Esophagus squamous epithelium (tissue), 5 donors: ENCODE results near the gene SHISA8. TPM values are rescaled to one million over a fixed set of nuclear protein-coding genes. Genes with fewer than 3 reads are reported as not detected.

Experiments used
- DNase-seq: peaks from one replicate; lab custom pipeline; 2025; lab: John Stamatoyannopoulos, UW
- H3K27ac ChIP-seq, 4 donors: fragments of 200-600 bp; sonication (generic); one replicate each; pipeline ENCODE4 v1.5.1; 2016 to 2019; ENCODE audit warnings: mild to moderate bottlenecking in 1 of 4
- H3K27me3 ChIP-seq, 4 donors: fragments of 200-600 bp; sonication (generic); 1 replicate in 3 of 4; 2 replicates in 1 of 4; pipeline versions ENCODE4 v1.5.1 to v1.6.0; 2017 to 2021; ENCODE audit warnings: antibody characterized with exemption in 1 of 4
- H3K36me3 ChIP-seq, 3 donors: fragments of 200-600 bp; sonication (generic); one replicate each; pipeline ENCODE4 v1.5.1; 2016 to 2019
- H3K4me1 ChIP-seq, 3 donors: fragments of 200-600 bp; sonication (generic); one replicate each; pipeline ENCODE4 v1.5.1; 2017 to 2019
- H3K4me3 ChIP-seq, 4 donors: fragments of 200-600 bp; sonication (generic); 1 replicate in 3 of 4; 2 replicates in 1 of 4; pipeline ENCODE4 v1.5.1; 2016 to 2019; ENCODE audit warnings: mild to moderate bottlenecking in 2 of 4, moderate library complexity in 1 of 4
- H3K9me3 ChIP-seq, 3 donors: fragments of 200-600 bp; sonication (generic); one replicate each; pipeline ENCODE4 v1.5.1; 2016 to 2019
- CTCF ChIP-seq, 6 experiments: fragments of 450-650 bp in 4 of 6; fragments of 200-600 bp in 2 of 6; sonication (generic) in 2 of 6; IDR thresholded peaks; one replicate each; pipeline ENCODE4 v1.5.1; 2016 to 2019; ENCODE audit warnings: antibody characterized with exemption in 6 of 6, mild to moderate bottlenecking in 4 of 6, moderate library complexity in 4 of 6
- POLR2A ChIP-seq, 4 donors: fragments of 450-650 bp; IDR thresholded peaks; one replicate each; pipeline ENCODE4 v1.6.1; 2017; ENCODE audit warnings: antibody characterized with exemption in 4 of 4, mild to moderate bottlenecking in 4 of 4, moderate library complexity in 3 of 4
- WGBS, 2 donors: methylation state at CpG; one replicate each; pipeline ENCODE4 v1.1.5; 2018; 5-methylcytosine and 5-hydroxymethylcytosine counted together
- intact Hi-C: fragments of 100-400 bp; cut with DNase I; formaldehyde crosslinking; loops from one replicate; pipeline ENCODE4 v1.15.0; 2022
- total RNA-seq, 4 donors: library from RNA; depleted of rRNA; stranded (reverse); fragments of >200 nt; gene quantifications; one replicate each; pipeline ENCODE4 v1.1.0, GENCODE V29; 2016
- donor health status: DM: yes; HTN: yes; CAD: no.

The SHISA8 gene
- total RNA-seq, 4 donors from 2014 or later, result not detected

GRCh38 chr22:41947424-41948080 is 32.7 kb upstream of the SHISA8 start:
- intact Hi-C loops, result no loop called here
- WGBS, 2 donors, result 64 to 68% methylated on average over 20 to 21 of the region's 21 CpGs
- TF ChIP-seq POLR2A (IDR thresholded peaks at IDR 0.05) (no peak), CTCF (IDR thresholded peaks at IDR 0.05) (no peak)
- H3K27me3 ChIP-seq, result no peaks in the 10 kb centered on the region
- peak overlapping the region in 3 of 4 donors; percentile 76 to 83 (median 81) for H3K27ac ChIP-seq
- peak overlapping the region; percentile 62 to 93 (median 80) for H3K4me3 ChIP-seq
- H3K36me3 ChIP-seq, result no peaks in the 10 kb centered on the region
- peaks cover 12 to 31% (median 13%) of the 10 kb centered on the region in 3 donors for H3K4me1 ChIP-seq
- no peak for DNase-seq
- H3K9me3 ChIP-seq, result no peaks in the 10 kb centered on the region

- peaks cover 12 to 34% (median 13%) of the 10 kb centered on the region in 3 donors for H3K4me1 ChIP-seq
- intact Hi-C loops, result no loop called here
- peak; percentile 75 for DNase-seq
- peak within 1 kb of the TSS; percentile 70 to 83 (median 78) for H3K27ac ChIP-seq
- 3 to 14% methylated on average over 6 to 13 of the region's 56 CpGs for WGBS, 2 donors
- peak within 1 kb of the TSS; percentile 62 to 93 (median 80) for H3K4me3 ChIP-seq
- H3K36me3 ChIP-seq, result no peaks in the 10 kb centered on the region
- no peaks in the 10 kb centered on the region for H3K9me3 ChIP-seq
- TF ChIP-seq POLR2A (IDR thresholded peaks at IDR 0.05), result peak in 1 of 4 donors; percentile 19
- TF ChIP-seq CTCF (IDR thresholded peaks at IDR 0.05), result peak in 1 of 6 experiments; percentile 3
- H3K27me3 ChIP-seq, result no peaks in the 10 kb centered on the region
Observed at GRCh38 chr22:41946629-41947423, 32.0 kb upstream of the SHISA8 start, which contains the start of gene CENPM. CENPM (minus strand) TSS chr22:41947152; CDS start chr22:41947076, 76 bp downstream.

- 44 to 50% methylated on average over 6 to 9 of the region's 9 CpGs for WGBS, 2 donors
- no peaks in the 10 kb centered on the region for H3K9me3 ChIP-seq
- H3K4me1 ChIP-seq, result peaks cover 12 to 64% (median 19%) of the 10 kb centered on the region in 3 donors
- intact Hi-C loops, result loop anchor here (5.0 kb wide), 1 partner anchor 246 kb away; the partner anchor contains the start of gene MEI1
- TF ChIP-seq CTCF (IDR thresholded peaks at IDR 0.05) (no peak), POLR2A (IDR thresholded peaks at IDR 0.05) (no peak)
- no peak overlapping the region for H3K4me3 ChIP-seq
- no peak for DNase-seq
- no peaks in the 10 kb centered on the region for H3K36me3 ChIP-seq
- no peaks in the 10 kb centered on the region for H3K27me3 ChIP-seq
- peak overlapping the region in 3 of 4 donors; percentile 1 to 76 (median 65) for H3K27ac ChIP-seq
Observed at GRCh38 chr22:41943661-41944209, 28.9 kb upstream of the SHISA8 start.

GRCh38 chr22:41940832-41941765 is 26.2 kb upstream of the SHISA8 start:
- peaks cover 7 to 57% (median 12%) of the 10 kb centered on the region in 3 donors for H3K4me1 ChIP-seq
- H3K27ac ChIP-seq, result peak overlapping the region; percentile 79 to 88 (median 84)
- H3K27me3 ChIP-seq, result no peaks in the 10 kb centered on the region
- no peak for DNase-seq
- no peaks in the 10 kb centered on the region for H3K9me3 ChIP-seq
- no peaks in the 10 kb centered on the region for H3K36me3 ChIP-seq
- TF ChIP-seq CTCF (IDR thresholded peaks at IDR 0.05) (peak; percentile 92 to 98 (median 97)), POLR2A (IDR thresholded peaks at IDR 0.05) (no peak)
- WGBS, 2 donors, result 33% methylated on average over 4 to 6 of the region's 13 CpGs
- no peak overlapping the region for H3K4me3 ChIP-seq
- intact Hi-C loops, result loop anchor here (5.0 kb wide), 1 partner anchor 244 kb away; the partner anchor contains the start of gene MEI1
